IMR-90 (cell line): ENCODE measurements around the gene HOXA3. TPM values are rescaled to one million over a fixed set of nuclear protein-coding genes. Genes with fewer than 3 reads are reported as not detected.

ENCODE experiments used
- MAFK ChIP-seq: IDR thresholded peaks from 2 replicates; pipeline ENCODE4 v1.6.1; 2012; ENCODE audit warnings: low read depth, low read length, improper control_type of control experiment
- USF2 ChIP-seq: fragments of 150-350 bp; IDR thresholded peaks from 2 replicates; pipeline ENCODE4 v1.6.1; 2017; ENCODE audit warnings: mild to moderate bottlenecking, antibody characterized with exemption, low read length, low read depth
- polyA plus RNA-seq, 3 experiments: library from polyadenylated mRNA; depleted of rRNA; stranded (reverse); fragments of >200 nt; gene quantifications; 2 replicates each; pipeline ENCODE4 v1.2.3, GENCODE V29; 2012; ENCODE audit warnings: low replicate concordance in 1 of 3
- total RNA-seq: library from RNA; depleted of rRNA; stranded (reverse); fragments of >200 nt; gene quantifications from 2 replicates; pipeline ENCODE4 v1.2.3, GENCODE V29; 2012

Gene HOXA3
- total and polyA plus RNA-seq, 2 of the 4 experiments (the other 2 are of a cell fraction), result 0.90 to 5.4 TPM

- TF ChIP-seq MAFK (no peak), USF2 (no peak)
These were observed 52.7 kb downstream of the HOXA3 start (continued) for GRCh38 chr7:27099453-27100370.
